Activated CD8-positive, alpha-beta T cell treated with anti-CD3 and anti-CD28 coated beads, Interleukin-2, amount 10 ng/mL, durations not matched to agents 7 days and 5 days (primary cell): ENCODE measurements around the gene RFPL4A. TPM values are rescaled to one million over a fixed set of nuclear protein-coding genes. Genes with fewer than 3 reads are reported as not detected.
"Not testable (repeated sequence)": the region's sequence is repeated elsewhere in the genome, so short reads cannot be mapped to it uniquely, and the experiment has no call there.

Experiments used
- ATAC-seq: fragments of 150-1000 bp; cut with Tn5 transposase; one replicate; pipeline ENCODE4 v1.10.0; 2021; ENCODE audit warnings: moderate library complexity
- CTCF ChIA-PET: fragments of 350-600 bp; sonication (Branson Sonifier 250); formaldehyde crosslinking; loops from one replicate; lab custom pipeline; 2021; ENCODE audit warnings: antibody characterized with exemption; lab: Charles Lee
- POLR2A ChIA-PET: fragments of 350-600 bp; sonication (Branson Sonifier 250); formaldehyde crosslinking; loops from one replicate; lab custom pipeline; 2021; ENCODE audit warnings: antibody characterized with exemption; lab: Charles Lee
- DNase-seq: peaks from one replicate; pipeline ENCODE4 v3.0.0-alpha.2; 2020
- H3K27ac Mint-ChIP-seq: one replicate; pipeline ENCODE4 v1.8.0; 2021; ENCODE audit warnings: mild to moderate bottlenecking, mixed read lengths
- H3K27me3 Mint-ChIP-seq: one replicate; pipeline ENCODE4 v1.8.0; 2021; ENCODE audit warnings: low read depth, mixed read lengths
- H3K36me3 Mint-ChIP-seq: one replicate; pipeline ENCODE4 v1.8.0; 2021; ENCODE audit warnings: low read depth, mixed read lengths
- H3K4me1 Mint-ChIP-seq: one replicate; pipeline ENCODE4 v1.8.0; 2021; ENCODE audit warnings: low read depth, mixed read lengths
- H3K4me3 Mint-ChIP-seq: one replicate; pipeline ENCODE4 v1.8.0; 2021; ENCODE audit warnings: mild to moderate bottlenecking, mixed read lengths
- H3K9me3 Mint-ChIP-seq: one replicate; pipeline ENCODE4 v1.8.0; 2022; ENCODE audit warnings: mixed read lengths; ENCODE audit not compliant: insufficient read depth
- total RNA-seq, 2 experiments: library from RNA; stranded (reverse); gene quantifications; one replicate each; pipeline ENCODE4 v1.2.3, GENCODE V29; 2021

Gene RFPL4A
- not detected for total RNA-seq

GRCh38 chr19:55758797-55759196 is at the start of gene RFPL4A:
RFPL4A (plus strand) TSS chr19:55759097; CDS start chr19:55761801, 2,704 bp downstream.
- H3K9me3 Mint-ChIP-seq, DNase-seq, POLR2A ChIA-PET, H3K27me3 Mint-ChIP-seq, H3K4me1 Mint-ChIP-seq, H3K27ac Mint-ChIP-seq, CTCF ChIA-PET, H3K4me3 Mint-ChIP-seq, H3K36me3 Mint-ChIP-seq, ATAC-seq: not testable (repeated sequence)

- peaks cover 6% of the 10 kb centered on the region for H3K36me3 Mint-ChIP-seq
- DNase-seq (no peak), ATAC-seq (no peak)
- H3K9me3 Mint-ChIP-seq = peaks cover 5% of the 10 kb centered on the region
- no peak overlapping the region for H3K27ac Mint-ChIP-seq
- H3K27me3 Mint-ChIP-seq = peaks cover 5% of the 10 kb centered on the region
- ChIA-PET CTCF (no interaction called here), POLR2A (no interaction called here)
- H3K4me3 Mint-ChIP-seq = no peak overlapping the region
- no peaks in the 10 kb centered on the region for H3K4me1 Mint-ChIP-seq
These were observed 47.2 kb upstream of the RFPL4A start for GRCh38 chr19:55711719-55712118.

GRCh38 chr19:55712804-55713631 is 45.9 kb upstream of the RFPL4A start:
- peaks cover 5% of the 10 kb centered on the region for H3K9me3 Mint-ChIP-seq
- ATAC-seq = peak; percentile 47
- no peaks in the 10 kb centered on the region for H3K4me1 Mint-ChIP-seq
- peaks cover 6% of the 10 kb centered on the region for H3K36me3 Mint-ChIP-seq
- ChIA-PET CTCF (no interaction called here), POLR2A (no interaction called here)
- DNase-seq = no peak
- peaks cover 13% of the 10 kb centered on the region for H3K27me3 Mint-ChIP-seq
- no peak overlapping the region for H3K27ac Mint-ChIP-seq
- H3K4me3 Mint-ChIP-seq = no peak overlapping the region

GRCh38 chr19:55716531-55716930 is 42.4 kb upstream of the RFPL4A start:
- H3K27ac Mint-ChIP-seq = no peak overlapping the region
- CTCF ChIA-PET = interaction anchor here (0.7 kb wide), 1 partner anchor 104 kb away, joined by 3 read pairs; no protein-coding TSS in a partner anchor
- POLR2A ChIA-PET = no interaction called here

GRCh38 chr19:55717251-55717650 is 41.6 kb upstream of the RFPL4A start:
- CTCF ChIA-PET = interaction anchor here (0.7 kb wide), 1 partner anchor 104 kb away, joined by 3 read pairs; no protein-coding TSS in a partner anchor
- H3K9me3 Mint-ChIP-seq = peaks cover 10% of the 10 kb centered on the region
- H3K27me3 Mint-ChIP-seq = peaks cover 16% of the 10 kb centered on the region

More at GRCh38 chr19:55716531-55716930, 42.4 kb upstream of the RFPL4A start:
- no peak for ATAC-seq
- H3K4me1 Mint-ChIP-seq = no peaks in the 10 kb centered on the region
- no peak for DNase-seq
- peaks cover 16% of the 10 kb centered on the region for H3K27me3 Mint-ChIP-seq
- H3K4me3 Mint-ChIP-seq = no peak overlapping the region
- H3K36me3 Mint-ChIP-seq = peaks cover 6% of the 10 kb centered on the region
- H3K9me3 Mint-ChIP-seq = peaks cover 5% of the 10 kb centered on the region

GRCh38 chr19:55717879-55718711 is 40.8 kb upstream of the RFPL4A start:
- H3K4me1 Mint-ChIP-seq, DNase-seq, CTCF ChIA-PET, H3K4me3 Mint-ChIP-seq, H3K9me3 Mint-ChIP-seq, POLR2A ChIA-PET, H3K27ac Mint-ChIP-seq, H3K36me3 Mint-ChIP-seq, ATAC-seq: not testable (repeated sequence)
- H3K27me3 Mint-ChIP-seq = peaks cover 16% of the 10 kb centered on the region

More at GRCh38 chr19:55717251-55717650, 41.6 kb upstream of the RFPL4A start:
- DNase-seq (no peak), ATAC-seq (no peak)
- POLR2A ChIA-PET = no interaction called here
- Mint-ChIP-seq H3K36me3 (peaks cover 6% of the 10 kb centered on the region), H3K4me1 (no peaks in the 10 kb centered on the region), H3K27ac (no peak overlapping the region), H3K4me3 (no peak overlapping the region)

GRCh38 chr19:55720214-55720746 is 38.6 kb upstream of the RFPL4A start:
- peaks cover 16% of the 10 kb centered on the region for H3K27me3 Mint-ChIP-seq
- ChIA-PET CTCF (no interaction called here), POLR2A (no interaction called here)
- H3K9me3 Mint-ChIP-seq = peaks cover 10% of the 10 kb centered on the region
- no peak overlapping the region for H3K4me3 Mint-ChIP-seq
- no peak overlapping the region for H3K27ac Mint-ChIP-seq
- DNase-seq = no peak
- H3K4me1 Mint-ChIP-seq = no peaks in the 10 kb centered on the region
- no peak for ATAC-seq
- H3K36me3 Mint-ChIP-seq = no peaks in the 10 kb centered on the region

- POLR2A ChIA-PET = no interaction called here
- Mint-ChIP-seq H3K27ac (no peak overlapping the region), H3K9me3 (peaks cover 10% of the 10 kb centered on the region), H3K4me3 (no peak overlapping the region), H3K27me3 (peaks cover 16% of the 10 kb centered on the region), H3K36me3 (no peaks in the 10 kb centered on the region), H3K4me1 (no peaks in the 10 kb centered on the region)
- CTCF ChIA-PET = no interaction called here
- DNase-seq = no peak
- ATAC-seq = no peak
These were observed 38.1 kb upstream of the RFPL4A start for GRCh38 chr19:55720801-55721200.

GRCh38 chr19:55723491-55723890 is 35.4 kb upstream of the RFPL4A start:
- ATAC-seq = no peak
- no peak for DNase-seq
- Mint-ChIP-seq H3K27ac (no peak overlapping the region), H3K4me1 (no peaks in the 10 kb centered on the region), H3K9me3 (peaks cover 10% of the 10 kb centered on the region), H3K36me3 (no peaks in the 10 kb centered on the region), H3K27me3 (peaks cover 8% of the 10 kb centered on the region), H3K4me3 (no peak overlapping the region)
- POLR2A ChIA-PET = no interaction called here
- CTCF ChIA-PET = no interaction called here

- POLR2A ChIA-PET, ATAC-seq, H3K36me3 Mint-ChIP-seq, H3K27me3 Mint-ChIP-seq, DNase-seq, H3K4me1 Mint-ChIP-seq, CTCF ChIA-PET, H3K27ac Mint-ChIP-seq, H3K4me3 Mint-ChIP-seq, H3K9me3 Mint-ChIP-seq: not testable (repeated sequence)
These were observed 28.5 kb upstream of the RFPL4A start for GRCh38 chr19:55730378-55730777.

DNA sequence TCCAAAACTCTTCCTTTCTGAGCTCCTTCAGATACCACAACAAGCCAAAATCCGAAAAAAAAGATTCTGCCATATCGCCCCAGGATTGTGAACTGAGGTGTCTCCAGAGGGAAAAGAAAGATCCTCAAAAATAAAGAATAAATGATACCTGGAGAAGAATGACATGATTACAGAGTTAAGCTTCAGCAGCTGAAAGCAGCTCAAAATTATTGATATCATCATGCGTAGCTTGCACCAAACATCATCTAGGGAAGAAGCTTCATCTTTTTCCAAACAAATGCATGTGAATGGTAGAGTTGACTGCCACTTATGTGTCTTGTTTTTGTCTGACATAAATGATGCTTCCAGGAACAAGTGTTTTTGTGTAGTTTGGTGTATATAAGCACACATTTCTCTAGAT is 20.6 kb upstream of the RFPL4A start, which contains the start of gene NLRP9:
Gene NLRP9 (minus strand): TSS at position 101 of the 400 bp plus-strand sequence. CDS start 28 bp downstream, at position 73.
- DNase-seq (no peak), ATAC-seq (no peak)
- H3K4me1 Mint-ChIP-seq = no peaks in the 10 kb centered on the region
- H3K27me3 Mint-ChIP-seq = no peaks in the 10 kb centered on the region
- ChIA-PET CTCF (no interaction called here), POLR2A (no interaction called here)
- H3K4me3 Mint-ChIP-seq = no peak within 1 kb of the TSS
- H3K9me3 Mint-ChIP-seq = no peaks in the 10 kb centered on the region
- H3K27ac Mint-ChIP-seq = no peak within 1 kb of the TSS
- H3K36me3 Mint-ChIP-seq = no peaks in the 10 kb centered on the region
